Measurements from ENCODE around the gene GPR18. TPM values are rescaled to one million over a fixed set of nuclear protein-coding genes. Genes with fewer than 3 reads are reported as not detected.

Gene GPR18
- total RNA-seq, 1 experiment from 2014 or later = not detected

DNA sequence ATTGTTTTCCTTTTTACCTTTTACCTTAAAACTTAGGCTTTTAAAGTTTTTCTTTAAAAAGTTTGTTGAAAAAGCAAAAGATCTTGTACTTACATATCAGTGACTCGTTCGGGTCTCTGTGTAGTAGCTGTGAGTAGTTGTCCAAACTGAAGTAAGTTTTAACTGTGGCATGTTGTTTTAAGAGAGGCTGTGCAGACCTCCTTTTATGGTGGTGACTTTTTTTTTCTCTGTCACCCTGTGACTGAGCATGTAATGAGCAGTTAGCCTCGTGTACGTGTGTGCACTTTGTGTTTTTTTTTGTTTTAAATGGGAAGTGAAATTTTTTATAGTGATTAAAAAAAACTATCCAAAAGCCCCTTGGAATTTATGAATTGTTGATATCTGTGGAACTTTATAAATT, 49.1 kb upstream of the GPR18 start, which contains the start of gene GPR183:
Gene GPR183 (minus strand): TSS at position 153 of the 400 bp plus-strand sequence. CDS start 11,254 bp downstream, outside the sequence.
- Histone ChIP-seq H3K9me2 (ENCODE audit: insufficient read depth) (no peaks in the 10 kb centered on the region), H3K9ac (ENCODE audit: low read length) (peak within 1 kb of the TSS; percentile 35), H3K27me3 (ENCODE audit: insufficient read depth, low read length) (no peaks in the 10 kb centered on the region), H3K4me1 (ENCODE audit: control insufficient read depth in 1 of 2, insufficient read depth in 2 of 2, low read length in 2 of 2) (peaks cover 40 to 66% of the 10 kb centered on the region in 2 experiments), H3K27ac (ENCODE audit: low read depth, low read length) (peak within 1 kb of the TSS; percentile 39; the same call in 1 of the 2 replicates), H3K36me3 (ENCODE audit: control insufficient read depth in 1 of 2, insufficient read depth in 2 of 2, low read length in 2 of 2) (0 out of 4 replicates have a peak, but pooled peaks cover 0 to 6% of the 10 kb centered on the region in 2 experiments), H3K4me2 (ENCODE audit: low read length) (peak within 1 kb of the TSS; percentile 52), H3K79me2 (ENCODE audit: insufficient read depth, low read length) (peaks cover 23% of the 10 kb centered on the region), H4K20me1 (ENCODE audit: insufficient read depth) (no peaks in the 10 kb centered on the region), H3K9me3 (ENCODE audit: control insufficient read depth in 1 of 2, insufficient read depth in 1 of 2, low read depth in 1 of 2, low read length in 2 of 2) (no peaks in the 10 kb centered on the region), H3K4me3 (replicated peaks in 1 of 2; ENCODE audit: low read depth in 1 of 2, low read length in 2 of 2) (no peak within 1 kb of the TSS), H2AFZ (ENCODE audit: low read depth, low read length, poor library complexity, severe bottlenecking) (no peak within 1 kb of the TSS)
- TF ChIP-seq ZBTB33 (IDR thresholded peaks at IDR 0.05; ENCODE audit: extremely low read depth, insufficient replicate concordance, low read length) (no peak), SRF (IDR thresholded peaks at IDR 0.05; ENCODE audit: low read depth) (peak; percentile 62), ZFX (IDR thresholded peaks at IDR 0.05) (no peak)
- TF ChIP-seq, protein P1, sequence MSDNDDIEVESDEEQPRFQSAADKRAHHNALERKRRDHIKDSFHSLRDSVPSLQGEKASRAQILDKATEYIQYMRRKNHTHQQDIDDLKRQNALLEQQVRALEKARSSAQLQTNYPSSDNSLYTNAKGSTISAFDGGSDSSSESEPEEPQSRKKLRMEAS (IDR thresholded peaks at IDR 0.05) = 0 out of 2 replicates have a peak, but pooled peaks have one; percentile 7
- intact Hi-C loops (cut with micrococcal nuclease) = no loop called here
- peak; percentile 43; the same call in 1 of the 2 replicates for ATAC-seq
- ChIA-PET POLR2A (no interaction called here), CTCF (interaction anchor here (1.0 kb wide), 1 partner anchor 9 kb away, joined by 3 read pairs; no protein-coding TSS in a partner anchor), RAD21 (ENCODE audit: low non-redundant PET in 1 of 2, low total read pairs in 2 of 2, uncharacterized antibody in 2 of 2, unreplicated experiment in 2 of 2) (no interaction called here)
- no peak for DNase-seq (ENCODE audit: low read depth, low spot score)
- no TSS peak for BruUV-seq (replicated peaks)

- Histone ChIP-seq H4K20me1 (ENCODE audit: insufficient read depth) (no peaks in the 10 kb centered on the region), H3K9me2 (ENCODE audit: insufficient read depth) (no peaks in the 10 kb centered on the region), H3K9ac (ENCODE audit: low read length) (no peak overlapping the region), H3K27me3 (ENCODE audit: insufficient read depth, low read length) (no peaks in the 10 kb centered on the region), H3K9me3 (ENCODE audit: control insufficient read depth in 1 of 2, insufficient read depth in 1 of 2, low read depth in 1 of 2, low read length in 2 of 2) (no peaks in the 10 kb centered on the region; a peak in 1 of 4 replicates), H2AFZ (ENCODE audit: low read depth, low read length, poor library complexity, severe bottlenecking) (no peak overlapping the region), H3K79me2 (ENCODE audit: insufficient read depth, low read length) (peaks cover 14% of the 10 kb centered on the region; the same call in 1 of the 2 replicates), H3K4me2 (ENCODE audit: low read length) (no peak overlapping the region), H3K4me1 (ENCODE audit: control insufficient read depth in 1 of 2, insufficient read depth in 2 of 2, low read length in 2 of 2) (peaks cover 27 to 49% of the 10 kb centered on the region in 2 experiments), H3K36me3 (ENCODE audit: control insufficient read depth in 1 of 2, insufficient read depth in 2 of 2, low read length in 2 of 2) (0 out of 4 replicates have a peak, but pooled peaks cover 0 to 6% of the 10 kb centered on the region in 2 experiments), H3K27ac (ENCODE audit: low read depth, low read length) (no peak overlapping the region), H3K4me3 (replicated peaks in 1 of 2; ENCODE audit: low read depth in 1 of 2, low read length in 2 of 2) (no peak overlapping the region)
- no TSS peak for BruUV-seq (replicated peaks)
- DNase-seq (ENCODE audit: low read depth, low spot score) = no peak
- RAD21 ChIA-PET (ENCODE audit: low non-redundant PET in 1 of 2, low total read pairs in 2 of 2, uncharacterized antibody in 2 of 2, unreplicated experiment in 2 of 2) = no interaction called here
- POLR2A ChIA-PET = no interaction called here
- intact Hi-C loops (cut with micrococcal nuclease) = no loop called here
- CTCF ChIA-PET = no interaction called here
- TF ChIP-seq SIN3A (IDR thresholded peaks at IDR 0.05; ENCODE audit: low read depth) (no peak), SRF (IDR thresholded peaks at IDR 0.05; ENCODE audit: low read depth) (no peak), ELF1 (IDR thresholded peaks at IDR 0.05; ENCODE audit: borderline replicate concordance, low read depth) (no peak), EZH2phosphoT487 (IDR thresholded peaks at IDR 0.05; ENCODE audit: borderline replicate concordance) (no peak)
- TF ChIP-seq, protein P2, sequence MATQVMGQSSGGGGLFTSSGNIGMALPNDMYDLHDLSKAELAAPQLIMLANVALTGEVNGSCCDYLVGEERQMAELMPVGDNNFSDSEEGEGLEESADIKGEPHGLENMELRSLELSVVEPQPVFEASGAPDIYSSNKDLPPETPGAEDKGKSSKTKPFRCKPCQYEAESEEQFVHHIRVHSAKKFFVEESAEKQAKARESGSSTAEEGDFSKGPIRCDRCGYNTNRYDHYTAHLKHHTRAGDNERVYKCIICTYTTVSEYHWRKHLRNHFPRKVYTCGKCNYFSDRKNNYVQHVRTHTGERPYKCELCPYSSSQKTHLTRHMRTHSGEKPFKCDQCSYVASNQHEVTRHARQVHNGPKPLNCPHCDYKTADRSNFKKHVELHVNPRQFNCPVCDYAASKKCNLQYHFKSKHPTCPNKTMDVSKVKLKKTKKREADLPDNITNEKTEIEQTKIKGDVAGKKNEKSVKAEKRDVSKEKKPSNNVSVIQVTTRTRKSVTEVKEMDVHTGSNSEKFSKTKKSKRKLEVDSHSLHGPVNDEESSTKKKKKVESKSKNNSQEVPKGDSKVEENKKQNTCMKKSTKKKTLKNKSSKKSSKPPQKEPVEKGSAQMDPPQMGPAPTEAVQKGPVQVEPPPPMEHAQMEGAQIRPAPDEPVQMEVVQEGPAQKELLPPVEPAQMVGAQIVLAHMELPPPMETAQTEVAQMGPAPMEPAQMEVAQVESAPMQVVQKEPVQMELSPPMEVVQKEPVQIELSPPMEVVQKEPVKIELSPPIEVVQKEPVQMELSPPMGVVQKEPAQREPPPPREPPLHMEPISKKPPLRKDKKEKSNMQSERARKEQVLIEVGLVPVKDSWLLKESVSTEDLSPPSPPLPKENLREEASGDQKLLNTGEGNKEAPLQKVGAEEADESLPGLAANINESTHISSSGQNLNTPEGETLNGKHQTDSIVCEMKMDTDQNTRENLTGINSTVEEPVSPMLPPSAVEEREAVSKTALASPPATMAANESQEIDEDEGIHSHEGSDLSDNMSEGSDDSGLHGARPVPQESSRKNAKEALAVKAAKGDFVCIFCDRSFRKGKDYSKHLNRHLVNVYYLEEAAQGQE (IDR thresholded peaks at IDR 0.05; ENCODE audit: low read depth) = no peak
- TF ChIP-seq, protein P1 (IDR thresholded peaks at IDR 0.05) = no peak
- no peak for ATAC-seq
Observed at GRCh38 chr13:99305566-99305965, 47.4 kb upstream of the GPR18 start.
